Measurements from ENCODE around the gene NUTM2E.
"Not testable (repeated sequence)": the region's sequence is repeated elsewhere in the genome, so short reads cannot be mapped to it uniquely, and the experiment has no call there.

- not testable (repeated sequence) for TF ChIP-seq EZH2 (IDR thresholded peaks at IDR 0.05; ENCODE audit: insufficient read depth, poor library complexity, severe bottlenecking); EZH2phosphoT487 (IDR thresholded peaks at IDR 0.05; ENCODE audit: insufficient read depth, low read depth)
Observed at GRCh38 chr10:79823387-79823786, 3.2 kb upstream of the NUTM2E start.
